ENCODE data around the gene ALDH5A1. TPM values are rescaled to one million over a fixed set of nuclear protein-coding genes. Genes with fewer than 3 reads are reported as not detected.
"Not testable (repeated sequence)": the region's sequence is repeated elsewhere in the genome, so short reads cannot be mapped to it uniquely, and the experiment has no call there.

ALDH5A1 gene
- total RNA-seq, 1 donor from 2014 or later = 3.8 TPM

DNA sequence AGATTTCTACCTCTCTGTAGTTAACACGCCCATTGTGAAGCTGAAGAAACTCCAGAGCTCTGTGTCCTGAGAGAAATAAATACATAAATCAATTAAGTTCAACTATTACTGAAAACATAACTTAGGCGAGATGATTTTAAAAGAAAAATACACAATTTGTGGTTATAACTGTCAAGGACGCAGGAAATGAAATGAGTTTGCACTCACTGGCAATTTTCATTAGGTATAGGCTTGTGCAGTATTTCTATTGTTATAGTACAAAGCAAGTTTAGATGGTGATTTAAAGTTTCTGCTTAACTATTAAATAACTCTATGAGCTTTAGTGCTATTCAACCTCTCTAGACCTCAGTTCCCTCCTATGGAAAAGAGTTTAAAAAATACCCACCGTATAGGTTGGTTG is 8.7 kb upstream of the ALDH5A1 start:
- DNase-seq (ENCODE audit: low read depth) = no peak

DNA sequence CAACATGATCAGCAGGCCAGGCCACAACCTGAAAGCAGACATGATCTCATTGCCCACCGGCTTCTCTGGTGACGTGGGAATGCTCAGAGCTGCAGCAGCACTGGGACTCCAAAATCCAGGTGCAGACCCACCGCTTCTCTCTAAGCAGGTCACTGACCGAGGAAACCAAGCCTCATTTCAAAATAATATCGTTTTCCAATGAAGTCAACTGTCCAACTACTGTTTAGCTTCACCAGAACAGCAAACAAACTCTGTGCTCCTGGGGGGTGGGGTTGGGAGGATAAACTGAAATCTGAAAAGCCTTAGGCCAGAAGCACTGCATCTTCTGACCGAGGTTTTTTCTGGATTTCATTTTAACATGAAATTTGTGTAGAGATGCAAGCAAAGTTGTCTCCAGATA is 5.3 kb upstream of the ALDH5A1 start, which contains the start of gene GPLD1:
GPLD1 (minus strand) TSS at position 109 of the 400 bp plus-strand sequence; CDS start at position 42, 67 bp downstream.
- DNase-seq (ENCODE audit: low read depth) = no peak

DNA sequence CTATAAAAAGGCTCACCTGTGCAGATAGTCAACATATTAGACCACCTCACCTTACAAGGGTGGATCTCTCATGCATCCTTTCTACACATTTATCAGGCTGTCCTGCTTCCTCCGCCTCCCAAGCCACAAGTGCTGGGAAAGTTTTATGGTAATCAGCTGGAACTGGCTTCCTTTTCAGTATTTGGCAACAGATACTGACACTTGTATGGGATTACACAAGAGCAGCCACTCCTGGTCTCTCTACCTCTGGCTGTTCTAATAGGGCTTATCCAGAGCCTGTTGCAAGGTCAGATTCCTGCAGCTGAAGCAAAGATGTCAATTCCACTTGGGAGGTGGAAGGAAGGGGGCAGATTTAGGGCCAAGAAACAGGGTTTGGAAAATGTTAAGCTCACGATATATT is 4.9 kb upstream of the ALDH5A1 start:
- DNase-seq (ENCODE audit: low read depth) = peak; percentile 64

DNA sequence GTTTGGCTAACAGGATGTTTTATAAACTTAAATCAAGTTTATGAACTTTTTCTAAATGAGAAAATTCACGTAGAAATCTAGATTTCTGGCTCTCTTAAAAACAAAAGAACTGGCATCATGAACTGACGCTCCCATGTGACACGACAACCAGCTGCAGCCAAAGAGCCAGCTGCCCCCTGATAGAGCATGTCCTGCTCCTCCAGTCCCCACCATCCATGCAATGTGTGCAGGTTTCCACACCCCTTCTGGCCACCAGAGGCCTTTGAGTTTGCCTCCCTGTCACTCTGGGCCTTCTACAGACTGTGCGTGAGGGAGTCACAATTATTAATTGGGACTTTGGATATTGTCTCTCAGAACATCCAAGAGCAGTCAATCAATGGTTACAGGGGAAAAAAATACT is 3.8 kb upstream of the ALDH5A1 start:
- DNase-seq (ENCODE audit: low read depth) = no peak

DNA sequence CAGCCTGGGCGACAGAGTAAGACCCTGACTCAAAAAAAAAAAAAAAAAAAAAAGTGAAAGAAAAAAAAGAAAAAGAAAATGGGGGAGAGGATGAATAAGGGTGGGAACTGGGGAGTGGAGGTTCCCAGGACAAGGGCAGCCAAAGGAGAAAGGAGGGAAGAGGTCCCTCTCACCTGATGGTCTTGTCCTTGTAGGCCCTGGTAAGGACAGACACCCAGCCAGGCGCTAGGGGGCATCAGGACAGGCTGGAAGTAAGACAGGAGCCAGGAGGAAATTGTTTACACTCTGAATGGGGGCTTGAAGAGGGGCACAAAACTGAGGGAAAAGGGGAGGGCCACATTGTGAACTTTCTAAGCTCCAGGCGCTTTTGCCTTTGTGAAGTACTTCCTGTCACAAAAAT is 2.3 kb upstream of the ALDH5A1 start:
- no peak for DNase-seq (ENCODE audit: low read depth)

DNA sequence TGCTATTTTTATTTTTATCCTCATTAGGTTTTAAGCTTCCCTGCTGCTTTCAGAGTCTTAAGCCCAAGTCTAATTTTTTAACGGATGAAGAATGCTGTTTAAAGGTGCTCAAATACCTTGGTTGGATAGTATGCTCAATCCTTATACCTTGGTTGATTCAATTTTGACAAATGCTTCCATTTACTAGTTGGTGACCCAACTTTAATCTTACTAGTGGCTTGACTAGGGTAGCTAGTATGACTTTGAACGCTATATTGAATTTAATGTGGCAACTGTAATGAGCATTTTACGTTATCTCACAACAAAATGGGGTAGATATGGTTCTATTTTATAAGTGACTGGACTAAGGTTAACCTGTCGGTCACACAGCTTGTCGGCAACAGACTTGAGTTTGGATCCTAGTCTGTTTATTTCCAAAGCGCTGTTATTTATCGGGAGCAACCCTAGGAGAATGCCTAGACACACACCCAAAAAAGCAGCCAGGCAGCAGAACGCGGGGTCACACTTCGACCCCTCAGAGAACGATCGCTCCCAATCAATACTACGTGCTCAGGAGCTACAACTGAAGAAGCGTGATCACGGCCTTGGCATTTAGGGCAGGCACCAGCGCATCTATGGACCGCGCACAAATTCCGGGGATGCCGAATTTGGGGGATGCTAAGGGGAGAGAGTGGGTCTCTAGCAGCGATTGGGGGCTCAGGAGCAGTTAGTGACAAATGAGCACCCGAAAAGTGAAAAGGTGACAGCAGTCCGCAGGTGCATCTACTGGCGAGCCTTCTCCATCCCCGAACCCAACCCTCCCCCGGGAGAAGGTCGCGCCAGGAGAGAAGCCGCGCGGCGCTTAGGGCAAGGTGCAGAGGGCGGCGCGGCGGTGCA is 586 bp upstream of the ALDH5A1 start:
- DNase-seq (ENCODE audit: low read depth) = no peak

DNA sequence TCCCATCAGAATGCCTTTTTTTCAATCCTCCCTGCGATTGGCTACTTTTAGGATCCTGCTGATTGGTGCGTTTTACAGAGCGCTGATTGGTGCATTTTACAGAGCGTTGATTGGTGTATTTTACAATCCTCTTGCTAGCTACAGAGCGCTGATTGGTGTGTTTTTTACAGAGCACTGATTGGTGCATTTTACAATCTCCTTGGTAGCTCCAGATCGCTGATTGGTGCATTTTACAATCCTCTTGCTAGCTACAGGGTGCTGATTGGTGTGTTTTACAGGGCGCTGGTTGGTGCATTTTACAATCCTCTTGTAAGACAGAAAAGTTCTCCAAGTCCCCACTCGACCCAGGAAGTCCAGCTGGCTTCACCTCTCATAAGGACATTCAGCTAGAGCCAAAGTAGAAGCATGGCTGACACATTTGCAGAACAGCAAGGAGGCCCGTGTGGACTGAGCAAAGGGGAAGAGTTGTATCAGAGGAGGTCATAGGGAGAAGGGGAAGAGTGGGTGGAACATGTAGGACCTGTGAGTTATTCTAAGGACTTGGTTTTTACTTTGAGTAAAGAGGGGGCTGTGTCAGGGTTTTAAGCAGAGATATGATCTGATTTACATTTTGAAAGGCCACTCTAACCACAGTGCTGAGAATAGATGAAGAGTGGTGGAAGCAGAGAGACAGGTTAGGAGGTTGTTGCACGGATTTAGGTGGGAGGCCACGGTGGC is 2.6 kb downstream of the ALDH5A1 start:
- no peak for DNase-seq (ENCODE audit: low read depth)

DNA sequence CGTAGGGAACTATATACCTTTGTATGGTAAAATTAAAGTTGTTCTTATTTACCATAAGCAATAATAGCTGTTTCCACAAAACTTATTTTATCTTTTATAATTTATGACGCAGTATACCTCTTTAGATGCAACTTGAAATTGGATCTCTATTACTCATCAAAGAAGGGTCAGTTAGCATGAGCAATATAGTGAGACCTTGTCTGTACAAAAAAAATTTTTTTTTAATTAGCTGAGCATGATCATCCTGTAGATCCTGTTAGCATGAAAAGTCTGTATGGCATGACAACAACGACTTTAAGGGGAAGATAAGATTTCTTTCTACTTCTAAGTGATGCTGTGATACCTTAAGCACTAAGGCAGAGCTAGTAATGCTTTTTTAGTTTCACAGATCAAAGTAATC is 5.9 kb downstream of the ALDH5A1 start:
- no peak for DNase-seq (ENCODE audit: low read depth)

DNA sequence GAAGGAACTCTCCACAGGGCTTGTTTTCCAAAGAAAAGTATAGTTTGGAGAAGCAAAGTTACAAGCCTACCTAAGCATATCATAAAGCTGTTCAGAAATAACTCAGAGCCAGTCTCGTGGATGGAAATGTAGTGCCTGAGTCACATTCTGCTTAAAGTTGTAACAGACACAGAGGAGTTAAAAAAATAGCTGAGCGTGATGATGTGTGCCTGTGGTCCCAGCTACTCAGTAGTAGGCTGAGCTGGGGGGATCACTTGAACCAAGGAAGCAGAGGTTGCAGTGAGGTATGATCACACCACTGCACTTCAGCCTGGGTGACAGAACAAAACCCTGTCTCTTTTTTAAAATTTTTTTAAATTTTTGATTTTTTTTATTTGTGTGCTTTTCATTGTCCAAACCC is 6.6 kb downstream of the ALDH5A1 start:
- DNase-seq (ENCODE audit: low read depth) = no peak

DNA sequence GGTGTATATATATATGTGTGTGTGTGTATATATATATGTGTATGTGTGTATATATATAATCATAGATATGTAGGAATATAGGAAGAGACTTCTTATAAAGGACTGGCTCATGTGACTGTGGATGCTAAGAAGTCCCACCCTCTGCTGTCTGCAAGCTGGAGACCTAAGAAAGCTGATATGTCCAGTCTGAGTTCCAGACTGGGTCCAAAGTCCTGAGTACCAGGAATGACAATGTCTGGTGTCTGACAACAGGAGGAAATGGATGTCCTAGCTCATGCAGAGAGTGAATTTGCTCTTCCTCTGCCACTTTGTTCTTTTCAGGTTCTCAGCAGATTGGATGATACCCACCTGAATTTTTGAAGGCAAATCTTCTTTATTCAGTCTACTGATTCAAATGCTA is 7.1 kb downstream of the ALDH5A1 start:
- DNase-seq (ENCODE audit: low read depth) = no peak

DNA sequence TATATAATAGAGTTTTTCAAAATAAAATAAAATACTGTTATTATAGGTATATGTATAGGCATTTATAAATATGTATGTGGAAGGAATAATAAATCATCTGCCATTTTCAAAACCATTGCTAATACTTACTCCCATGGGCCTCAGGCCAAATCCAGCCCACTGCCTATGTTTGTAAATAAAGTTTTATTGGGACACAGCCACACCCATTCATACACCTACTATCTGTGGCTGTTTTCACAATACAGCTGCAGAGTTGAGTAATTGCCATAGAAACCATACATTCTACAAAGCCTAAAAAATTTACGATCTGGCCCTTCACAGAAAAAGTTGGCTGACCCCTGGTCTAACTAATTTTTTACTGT is 9.5 kb downstream of the ALDH5A1 start:
- DNase-seq (ENCODE audit: low read depth) = no peak

DNA sequence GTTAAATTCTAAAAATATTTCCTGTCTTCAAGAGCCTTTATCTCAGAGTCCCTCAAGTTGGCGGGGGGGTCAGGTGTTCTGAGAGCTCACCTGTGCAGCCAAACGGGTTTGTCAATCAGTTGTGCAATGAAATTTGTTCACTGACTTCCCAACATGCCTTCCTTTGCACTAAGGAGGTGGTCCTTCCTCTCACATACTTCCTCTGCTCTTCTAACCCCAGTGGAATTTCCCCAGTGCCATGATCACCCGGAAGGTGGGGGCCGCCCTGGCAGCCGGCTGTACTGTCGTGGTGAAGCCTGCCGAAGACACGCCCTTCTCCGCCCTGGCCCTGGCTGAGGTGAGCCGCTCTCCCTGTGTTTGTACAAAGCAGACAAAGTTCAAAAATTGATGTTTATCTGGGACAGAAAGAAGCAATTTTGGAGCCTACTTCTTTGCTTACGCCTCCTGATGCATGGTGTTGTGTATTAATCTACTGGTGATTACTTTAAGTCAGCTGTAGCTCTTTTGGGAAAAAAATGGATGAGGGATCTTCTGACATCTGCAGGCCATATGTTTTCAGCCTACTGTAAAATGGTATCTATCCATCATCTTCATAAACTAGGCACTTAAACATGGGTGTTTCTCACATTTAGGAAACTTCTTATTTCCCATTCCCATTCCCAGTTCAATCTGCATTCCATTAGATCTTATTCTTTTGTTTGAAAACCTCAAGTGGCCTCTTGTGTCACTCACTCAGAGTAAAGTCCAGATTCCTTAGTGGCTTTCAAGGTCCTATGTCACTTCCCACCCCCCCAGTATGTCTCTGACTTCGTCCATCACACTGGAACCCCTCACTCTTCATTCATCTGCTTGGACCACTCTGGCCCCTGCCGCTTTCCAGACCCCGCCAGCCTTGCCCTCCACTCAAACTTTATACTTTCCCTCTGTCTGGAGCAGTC is 10.1 kb downstream of the ALDH5A1 start:
- DNase-seq (ENCODE audit: low read depth) = no peak

DNA sequence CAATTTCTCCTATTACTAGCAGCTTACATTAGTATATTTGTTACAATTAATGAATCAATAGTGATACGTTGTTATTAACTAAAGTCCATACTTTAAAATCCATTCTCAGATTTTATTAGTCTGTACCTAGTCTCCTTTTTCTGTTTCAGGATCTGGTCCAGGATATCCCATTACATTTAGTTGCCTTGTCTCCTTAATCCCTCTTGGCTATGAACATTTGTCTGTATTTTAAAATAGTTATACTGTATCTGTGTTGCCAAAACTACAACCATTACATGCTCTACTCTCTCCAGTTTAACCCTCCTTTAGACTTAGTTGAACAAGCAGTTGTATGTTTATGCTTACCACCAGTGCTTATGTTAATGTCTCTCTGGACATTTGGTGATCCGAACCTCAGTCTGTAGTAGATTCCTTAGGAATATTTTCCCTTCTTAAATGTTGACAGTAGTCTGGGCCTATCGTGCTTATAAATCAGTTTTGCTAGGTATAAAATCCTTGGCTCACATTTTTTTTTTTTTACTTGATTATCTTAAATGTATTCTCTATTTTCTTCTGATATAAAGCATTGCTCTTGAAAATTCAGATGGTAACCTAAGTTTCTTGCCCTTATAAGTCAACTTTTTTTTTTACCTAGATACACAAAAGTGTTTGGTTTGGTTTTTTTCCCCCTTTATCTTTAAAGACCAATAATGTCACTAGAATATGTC is 12.2 kb downstream of the ALDH5A1 start:
- DNase-seq (ENCODE audit: low read depth) = no peak

DNA sequence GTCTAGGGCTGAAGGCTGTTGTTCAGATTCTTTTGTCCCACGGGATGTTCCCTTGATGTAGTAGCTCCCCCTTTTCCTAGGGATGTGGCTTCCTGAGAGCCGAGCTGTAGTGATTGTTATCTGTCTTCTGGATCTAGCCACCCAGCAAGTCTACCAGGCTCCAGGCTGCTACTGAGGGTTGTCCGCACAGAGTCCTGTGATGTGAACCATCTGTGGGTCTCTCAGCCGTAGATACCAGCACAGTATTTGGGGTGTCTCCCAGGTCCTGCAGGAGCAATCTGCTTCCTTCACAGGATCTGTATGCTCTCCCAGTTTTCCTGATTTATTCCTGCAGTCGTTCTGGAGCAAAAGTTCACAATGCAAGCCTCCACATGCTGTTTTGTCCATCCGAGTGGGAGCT is 17.2 kb downstream of the ALDH5A1 start:
- not testable (repeated sequence) for DNase-seq (ENCODE audit: low read depth)

DNA sequence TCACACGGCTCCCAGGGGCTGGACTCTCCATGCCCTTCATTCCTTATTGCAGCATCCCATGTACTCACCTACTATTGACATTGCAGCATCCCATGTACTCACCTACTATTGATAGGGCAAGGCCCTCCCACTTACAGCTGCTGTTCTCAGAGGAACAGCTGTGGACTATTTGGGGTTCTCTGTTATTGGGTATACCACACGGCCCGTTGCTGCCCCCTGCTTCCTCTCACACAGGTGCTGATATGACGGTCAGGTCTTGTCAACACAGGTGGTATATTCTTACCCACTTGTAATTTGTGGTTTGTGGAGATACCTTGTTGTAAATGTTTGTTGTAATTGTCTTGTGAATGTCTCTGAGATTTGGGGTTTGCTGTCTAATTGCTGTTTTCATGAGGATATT is 18.8 kb downstream of the ALDH5A1 start:
- DNase-seq (ENCODE audit: low read depth) = no peak

DNA sequence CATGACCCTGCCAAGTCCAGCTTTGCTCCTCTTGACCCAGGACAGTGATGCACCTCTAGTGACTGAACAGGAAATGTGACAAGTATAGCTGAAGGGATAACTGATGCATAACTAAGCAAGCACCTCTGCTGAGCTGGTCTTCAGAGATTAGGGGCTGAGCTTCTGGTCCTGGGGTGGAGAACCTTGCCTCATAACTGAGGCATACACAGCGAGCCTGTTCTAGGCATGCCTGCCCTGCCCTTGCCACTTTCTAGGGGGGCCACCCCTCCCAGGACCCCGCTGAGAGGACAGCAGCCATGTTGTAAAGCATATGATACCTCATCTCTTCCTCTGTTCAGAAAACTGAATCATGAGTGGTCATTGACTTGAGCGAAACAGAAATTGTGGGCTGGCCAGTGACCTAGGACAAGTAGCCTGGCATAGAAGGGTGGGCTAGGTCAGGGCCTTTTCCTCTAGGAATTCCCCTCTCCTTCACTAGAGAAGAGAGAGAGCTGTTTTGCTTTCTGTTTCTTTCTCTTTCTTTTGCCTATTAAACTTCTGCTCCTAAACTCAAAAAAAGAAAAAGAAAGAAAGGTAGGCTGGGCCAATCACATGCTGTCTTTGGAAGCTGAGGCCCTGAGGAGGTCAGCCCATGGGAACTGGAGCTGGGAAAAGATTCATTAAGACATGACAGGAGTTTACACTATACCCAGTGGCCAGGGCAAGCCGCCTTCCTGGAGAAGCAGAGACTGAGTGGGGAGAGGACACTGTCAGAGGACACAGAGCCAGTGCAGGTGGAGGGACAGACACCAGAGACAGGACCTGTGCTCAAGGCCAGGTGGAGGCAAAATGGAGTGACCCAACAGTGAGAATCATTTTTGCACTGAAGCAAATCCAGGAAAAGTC is 23.1 kb downstream of the ALDH5A1 start:
- DNase-seq (ENCODE audit: low read depth) = no peak

DNA sequence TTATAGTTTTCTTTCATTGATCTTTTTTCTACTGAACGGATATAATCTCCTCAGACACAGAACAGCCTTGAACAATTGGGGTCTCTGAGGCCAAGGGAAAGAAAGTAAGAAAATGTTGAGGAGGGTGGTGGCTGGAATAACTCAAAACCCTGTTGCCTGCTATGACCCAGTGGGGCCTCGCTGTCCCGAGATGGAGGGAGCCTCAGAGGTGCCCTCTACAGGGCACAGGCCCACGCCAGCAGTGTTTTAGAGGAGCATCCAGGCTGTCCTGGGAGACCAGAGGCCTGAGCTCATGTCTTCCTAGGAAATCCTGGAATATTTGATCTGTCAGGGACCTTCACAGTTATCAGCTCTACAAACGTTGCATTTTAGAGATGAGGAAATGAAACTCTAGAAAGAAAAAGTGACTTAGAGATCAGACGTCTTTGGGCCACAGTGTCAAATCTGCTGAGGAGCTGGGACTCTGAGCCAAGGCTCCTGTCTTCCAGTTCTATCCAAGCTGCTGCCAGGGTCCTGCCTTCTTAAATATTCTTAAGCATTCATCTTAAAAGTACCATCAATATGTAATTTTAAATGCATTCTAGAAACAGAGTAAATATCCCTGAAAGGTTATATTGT is 26.3 kb downstream of the ALDH5A1 start:
- DNase-seq (ENCODE audit: low read depth) = peak; percentile 11

DNA sequence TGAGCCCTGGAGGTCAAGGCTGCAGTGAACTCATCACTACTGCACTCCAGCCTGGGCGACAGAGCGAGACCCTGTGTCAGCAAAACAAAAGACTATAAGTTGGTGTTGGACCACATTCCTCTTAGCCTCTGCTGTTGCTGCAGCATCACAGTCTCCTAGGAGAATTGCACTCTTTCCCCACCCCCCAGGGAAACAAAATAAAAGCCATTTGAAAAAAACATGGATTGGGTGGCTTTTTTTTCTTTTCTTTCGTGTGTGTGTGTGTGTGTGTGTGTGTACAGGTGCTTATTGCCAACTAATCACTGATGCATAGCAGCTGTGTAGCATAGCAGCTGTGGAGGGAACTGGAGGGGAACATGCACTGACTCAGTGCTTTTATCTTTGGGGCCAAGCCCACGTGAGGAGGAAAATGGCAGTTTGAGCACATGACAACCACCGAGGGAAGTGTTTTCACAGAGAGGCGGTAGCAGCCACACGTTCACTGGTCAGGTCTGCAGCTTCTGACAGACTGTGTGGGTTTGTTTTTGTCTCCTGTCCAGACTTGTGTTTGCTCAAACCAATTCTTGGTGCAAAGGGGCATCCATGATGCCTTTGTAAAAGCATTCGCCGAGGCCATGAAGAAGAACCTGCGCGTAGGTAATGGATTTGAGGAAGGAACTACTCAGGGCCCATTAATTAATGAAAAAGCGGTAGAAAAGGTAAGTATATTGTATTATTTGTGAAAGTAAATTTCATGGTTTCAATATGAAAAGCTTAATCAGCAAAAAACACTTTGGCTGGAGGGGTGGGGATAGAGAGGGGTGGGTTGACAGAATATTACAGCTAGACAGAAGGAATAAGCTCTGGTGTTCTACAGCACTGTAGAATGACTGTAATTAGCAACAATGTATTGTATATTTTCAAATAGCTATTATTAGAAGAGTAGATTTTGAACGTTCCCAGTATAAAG is 27.7 kb downstream of the ALDH5A1 start:
- peak; percentile 97 for DNase-seq (ENCODE audit: low read depth)

DNA sequence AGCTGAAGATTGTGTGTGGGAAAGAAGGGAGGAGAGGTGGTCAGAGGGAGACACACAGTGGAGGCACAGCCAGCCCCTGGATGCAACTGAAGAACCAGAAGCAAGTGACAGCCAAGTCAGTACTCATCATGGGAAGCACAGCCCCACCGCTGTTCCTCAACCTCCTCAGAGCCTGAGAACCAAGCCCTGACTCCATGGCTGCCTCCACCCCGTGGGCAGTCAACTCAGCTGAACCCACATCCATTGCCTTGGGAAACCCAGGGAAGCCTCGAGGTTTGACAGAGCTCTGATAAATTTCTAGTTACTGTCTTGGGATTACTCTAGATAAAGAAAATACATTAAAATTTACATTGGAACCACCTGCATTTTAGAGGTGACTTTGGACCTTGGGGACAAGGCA is 29.6 kb downstream of the ALDH5A1 start:
- DNase-seq (ENCODE audit: low read depth) = no peak
